Gastrocnemius medialis (tissue), 4 donors: ENCODE measurements around the gene KIF3A. TPM values are rescaled to one million over a fixed set of nuclear protein-coding genes. Genes with fewer than 3 reads are reported as not detected.

Source experiments
- ATAC-seq, 2 donors: fragments of 150-250 bp; one replicate each; pipeline ENCODE4 v1.9.1; 2016
- DNase-seq, 2 donors: peaks; one replicate each; pipeline ENCODE4 v3.0.0-alpha.2; 2019
- H3K27ac ChIP-seq, 4 donors: fragments of 200-600 bp; sonication (generic); 1 replicate in 1 of 4; 2 replicates in 3 of 4; pipeline ENCODE4 v1.5.1; 2016 to 2018; ENCODE audit warnings: mild to moderate bottlenecking in 2 of 4, moderate library complexity in 1 of 4
- H3K27me3 ChIP-seq, 3 donors: fragments of 200-600 bp; sonication (generic) in 2 of 3; 1 replicate in 1 of 3; 2 replicates in 2 of 3; pipeline versions ENCODE4 v1.5.1 to v1.6.0; 2016 to 2019; ENCODE audit warnings: mild to moderate bottlenecking in 1 of 3, moderate library complexity in 1 of 3
- H3K36me3 ChIP-seq, 2 donors: fragments of 200-600 bp; sonication (generic) in 1 of 2; one replicate each; pipeline ENCODE4 v1.5.1; 2017 to 2018
- H3K4me1 ChIP-seq, 2 donors: fragments of 200-600 bp; sonication (generic) in 1 of 2; one replicate each; pipeline ENCODE4 v1.5.1; 2016 to 2017; ENCODE audit warnings: mild to moderate bottlenecking in 2 of 2
- H3K4me3 ChIP-seq, 4 donors: fragments of 200-600 bp; sonication (generic) in 3 of 4; 1 replicate in 1 of 4; 2 replicates in 3 of 4; pipeline ENCODE4 v1.5.1; 2016 to 2019; ENCODE audit warnings: mild to moderate bottlenecking in 2 of 4
- H3K9me3 ChIP-seq, 3 donors: fragments of 200-600 bp; sonication (generic) in 2 of 3; 1 replicate in 1 of 3; 2 replicates in 2 of 3; pipeline ENCODE4 v1.5.1; 2016 to 2019
- CTCF ChIP-seq, 5 experiments: fragments of 450-650 bp in 3 of 5; fragments of 200-600 bp in 2 of 5; sonication (generic) in 2 of 5; IDR thresholded peaks in 4 of 5; conservative IDR thresholded peaks in 1 of 5; 1 replicate in 4 of 5; 2 replicates in 1 of 5; pipeline ENCODE4 v1.5.1; 2016 to 2019; ENCODE audit warnings: antibody characterized with exemption in 5 of 5, mild to moderate bottlenecking in 3 of 5, moderate library complexity in 3 of 5
- POLR2A ChIP-seq, 2 donors: fragments of 450-650 bp; IDR thresholded peaks; one replicate each; pipeline ENCODE4 v1.6.1; 2017; ENCODE audit warnings: antibody characterized with exemption in 2 of 2, mild to moderate bottlenecking in 2 of 2, moderate library complexity in 2 of 2
- in situ Hi-C, 4 donors: fragments of 200-750 bp; cut with MboI; loops; one replicate each; pipeline versions ENCODE4 v1.15.0 to v1.8.0; 2017; ENCODE audit warnings: low sequenced_read_pairs in 4 of 4
- intact Hi-C: fragments of 100-400 bp; cut with DNase I; formaldehyde crosslinking; loops from one replicate; pipeline ENCODE4 v1.15.1; 2023; ENCODE audit warnings: low total_unique reads
- total RNA-seq, 4 donors: library from RNA; depleted of rRNA; stranded (reverse); fragments of >200 nt; gene quantifications; one replicate each; pipeline versions ENCODE4 v1.1.0 to v1.2.3, GENCODE V29; 2016

Gene KIF3A
- total RNA-seq, 4 donors from 2014 or later, result 2.5 to 4.2 (median 3.4) TPM

GRCh38 chr5:132681476-132681831 lies 55.9 kb downstream of the KIF3A start:
- intact Hi-C loops, result no loop called here
- in situ Hi-C loops, result no loop called here

GRCh38 chr5:132680780-132681475 lies 56.4 kb downstream of the KIF3A start:
- H3K27me3 ChIP-seq, result no peaks in the 10 kb centered on the region
- no peak for ATAC-seq

More at GRCh38 chr5:132681476-132681831, 55.9 kb downstream of the KIF3A start:
- H3K4me1 ChIP-seq, result no peaks in the 10 kb centered on the region
- ATAC-seq (no peak), DNase-seq (no peak)
- no peaks in the 10 kb centered on the region for H3K36me3 ChIP-seq
- TF ChIP-seq POLR2A (IDR thresholded peaks at IDR 0.05) (no peak), CTCF (IDR thresholded peaks at IDR 0.05 in 4 of 5, conservative IDR thresholded peaks at IDR 0.05 in 1 of 5) (no peak)
- no peaks in the 10 kb centered on the region for H3K9me3 ChIP-seq
- H3K4me3 ChIP-seq, result no peak overlapping the region
- H3K27me3 ChIP-seq, result no peaks in the 10 kb centered on the region
- H3K27ac ChIP-seq, result no peak overlapping the region

GRCh38 chr5:132679717-132680380 lies 57.5 kb downstream of the KIF3A start:
- no peak overlapping the region for H3K27ac ChIP-seq
- TF ChIP-seq POLR2A (IDR thresholded peaks at IDR 0.05), result no peak
- no peak for TF ChIP-seq CTCF (IDR thresholded peaks at IDR 0.05 in 4 of 5, conservative IDR thresholded peaks at IDR 0.05 in 1 of 5)
- intact Hi-C loops (no loop called here), in situ Hi-C loops (no loop called here)
- no peak for ATAC-seq
- no peak overlapping the region for H3K4me3 ChIP-seq
- H3K4me1 ChIP-seq, result no peaks in the 10 kb centered on the region
- DNase-seq, result no peak
- no peaks in the 10 kb centered on the region for H3K36me3 ChIP-seq
- H3K9me3 ChIP-seq, result no peaks in the 10 kb centered on the region
- no peaks in the 10 kb centered on the region for H3K27me3 ChIP-seq

More at GRCh38 chr5:132680780-132681475, 56.4 kb downstream of the KIF3A start:
- intact Hi-C loops, result no loop called here
- H3K36me3 ChIP-seq, result no peaks in the 10 kb centered on the region
- no peaks in the 10 kb centered on the region for H3K9me3 ChIP-seq
- in situ Hi-C loops, result no loop called here
- DNase-seq, result no peak
- no peak overlapping the region for H3K27ac ChIP-seq
- H3K4me1 ChIP-seq, result no peaks in the 10 kb centered on the region
- no peak overlapping the region for H3K4me3 ChIP-seq
- TF ChIP-seq CTCF (IDR thresholded peaks at IDR 0.05 in 4 of 5, conservative IDR thresholded peaks at IDR 0.05 in 1 of 5) (no peak), POLR2A (IDR thresholded peaks at IDR 0.05) (no peak)

GRCh38 chr5:132679166-132679565 lies 58.2 kb downstream of the KIF3A start:
- no peaks in the 10 kb centered on the region for H3K36me3 ChIP-seq
- ATAC-seq, result no peak
- H3K4me3 ChIP-seq, result no peak overlapping the region
- no peaks in the 10 kb centered on the region for H3K4me1 ChIP-seq
- in situ Hi-C loops (no loop called here), intact Hi-C loops (no loop called here)
- TF ChIP-seq CTCF (IDR thresholded peaks at IDR 0.05 in 4 of 5, conservative IDR thresholded peaks at IDR 0.05 in 1 of 5) (no peak), POLR2A (IDR thresholded peaks at IDR 0.05) (no peak)
- no peaks in the 10 kb centered on the region for H3K27me3 ChIP-seq
- no peak overlapping the region for H3K27ac ChIP-seq
- DNase-seq, result no peak
- H3K9me3 ChIP-seq, result no peaks in the 10 kb centered on the region
